Muscle of back (tissue), 11 donors: ENCODE data around the gene GRM4. TPM values are rescaled to one million over a fixed set of nuclear protein-coding genes. Genes with fewer than 3 reads are reported as not detected.
A peak's percentile ranks its signal among the peaks of the same experiment; 100 is the strongest.

ENCODE experiments used
- DNase-seq, 3 donors: peaks; one replicate each; pipeline versions ENCODE4 v3.0.0 to v3.0.0-alpha.2; 2013
- polyA plus RNA-seq, 10 donors: library from polyadenylated mRNA; unstranded; fragments of 120-200 nt; gene quantifications; one replicate each; pipeline ENCODE4 v1.2.1, GENCODE V29; 2013; ENCODE audit not compliant: insufficient read length in 10 of 10

Gene GRM4
- polyA plus RNA-seq, 10 donors = 0.48 to 2.6 (median 1.3) TPM

DNA sequence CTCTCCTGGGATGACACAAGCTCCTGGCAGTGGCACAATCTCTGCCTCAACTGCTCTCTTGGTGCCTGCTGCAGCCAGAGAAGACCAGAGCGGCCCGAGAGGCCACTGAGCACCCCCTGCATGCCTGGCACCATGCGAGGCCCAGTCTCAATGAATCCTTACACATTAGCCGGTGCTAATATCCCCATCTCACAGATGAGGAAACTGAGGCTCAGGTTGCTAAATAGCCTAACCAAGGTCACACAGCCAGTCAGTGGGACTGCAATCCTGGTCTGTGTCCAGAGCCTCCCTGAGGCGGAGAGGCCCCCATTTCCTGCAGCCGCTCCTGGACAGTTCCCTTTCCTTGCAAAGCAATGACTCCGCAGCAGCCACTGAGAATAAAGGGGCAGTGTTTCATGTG is 81.2 kb downstream of the GRM4 start:
- peak in 1 of 3 donors; percentile 40 for DNase-seq

DNA sequence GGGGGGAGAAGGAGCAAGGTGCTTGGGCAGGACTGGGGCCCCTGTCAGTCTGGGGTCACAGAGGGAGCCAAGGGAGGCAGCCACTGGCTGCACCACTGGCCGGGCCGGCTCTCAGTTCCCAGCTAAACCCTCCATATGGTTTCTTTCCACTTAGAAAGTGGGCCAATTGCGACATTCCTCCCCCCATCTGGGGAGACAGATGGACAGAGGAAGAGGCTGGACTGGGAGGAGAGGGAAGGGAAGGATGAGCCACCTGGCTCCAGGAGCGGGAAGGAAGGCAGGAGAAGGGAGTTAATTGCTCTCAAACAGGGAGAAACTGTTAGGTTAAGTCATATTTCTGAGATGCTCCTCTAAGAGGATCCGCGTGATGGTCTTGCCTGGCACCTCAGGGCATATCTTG is 82.2 kb downstream of the GRM4 start:
- DNase-seq = no peak

DNA sequence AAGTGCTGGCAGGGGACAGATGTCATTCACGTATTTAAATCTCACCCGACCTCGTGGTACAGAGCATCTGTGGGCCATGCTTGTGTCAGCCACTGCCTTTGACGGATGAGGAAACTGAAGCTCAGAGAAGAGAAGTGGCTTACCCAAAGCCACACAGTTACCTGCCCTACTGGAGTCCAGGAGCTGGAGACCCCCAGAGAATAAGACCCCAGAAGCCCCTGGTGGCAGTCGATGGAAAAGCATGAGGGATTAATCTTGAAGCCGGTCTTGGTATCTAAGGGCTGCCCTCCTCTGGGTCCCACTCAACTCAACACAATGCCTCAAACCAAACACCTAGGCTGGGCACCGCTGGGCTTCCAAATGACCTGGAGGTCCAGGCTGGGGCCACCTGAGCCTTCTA is 83.1 kb downstream of the GRM4 start:
- DNase-seq = no peak

DNA sequence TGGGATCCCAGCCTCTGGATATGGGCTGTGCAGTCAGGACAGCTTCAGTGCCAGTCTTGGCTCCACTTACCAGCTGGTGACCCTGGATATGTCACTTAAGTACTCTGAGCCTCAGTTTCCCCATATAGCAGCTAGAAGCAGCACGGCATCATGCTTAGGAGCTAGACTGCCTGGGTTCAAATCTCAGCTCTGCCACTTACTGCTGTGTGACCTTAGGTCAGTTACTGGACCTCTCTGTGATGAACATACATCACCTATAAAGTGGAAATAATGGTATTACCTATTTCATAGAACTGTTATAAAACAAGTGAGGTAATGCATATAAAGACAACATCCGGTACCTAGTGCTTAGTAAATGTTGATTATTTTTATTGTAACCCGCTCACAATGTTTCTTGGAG is 83.7 kb downstream of the GRM4 start:
- no peak for DNase-seq

DNA sequence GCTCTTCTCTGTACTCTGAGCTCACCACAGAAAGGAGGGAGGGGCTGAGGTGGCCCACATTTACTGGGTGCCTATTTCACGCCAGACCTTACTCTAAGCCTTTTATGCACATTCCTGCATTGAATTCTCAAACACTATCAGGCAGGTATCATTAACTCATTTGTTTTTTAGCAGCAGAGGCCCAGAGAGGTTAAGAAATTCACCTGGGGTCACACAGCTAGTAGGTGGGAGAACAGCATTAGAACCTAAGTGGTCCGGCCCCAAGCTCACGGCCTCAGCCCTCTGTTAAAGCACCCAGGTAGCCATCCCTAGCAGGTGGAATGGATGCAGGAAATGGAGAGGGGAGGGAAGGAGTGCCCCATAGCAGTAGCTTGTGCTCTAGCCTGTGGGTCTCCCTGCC is 84.5 kb downstream of the GRM4 start:
- DNase-seq = no peak

DNA sequence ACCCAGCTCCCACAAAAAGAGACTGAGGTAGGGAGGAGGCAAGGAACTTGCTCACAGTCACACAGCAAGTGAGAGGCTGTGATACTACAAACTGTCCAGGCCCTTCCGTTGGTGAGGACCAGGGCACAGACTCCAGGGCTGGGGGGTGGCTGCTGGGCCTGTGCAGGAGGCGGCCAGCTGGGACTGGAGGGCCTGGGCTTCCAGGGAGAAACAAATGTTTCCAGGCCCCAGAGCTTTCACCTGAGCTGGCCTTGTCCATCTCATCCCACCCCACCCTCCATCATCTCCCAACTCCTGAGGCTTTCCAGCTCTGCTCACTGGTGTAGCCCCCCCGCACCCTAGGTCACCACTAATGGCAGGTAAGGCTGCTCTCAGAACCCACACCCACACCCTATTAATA is 86.0 kb downstream of the GRM4 start:
- no peak for DNase-seq

DNA sequence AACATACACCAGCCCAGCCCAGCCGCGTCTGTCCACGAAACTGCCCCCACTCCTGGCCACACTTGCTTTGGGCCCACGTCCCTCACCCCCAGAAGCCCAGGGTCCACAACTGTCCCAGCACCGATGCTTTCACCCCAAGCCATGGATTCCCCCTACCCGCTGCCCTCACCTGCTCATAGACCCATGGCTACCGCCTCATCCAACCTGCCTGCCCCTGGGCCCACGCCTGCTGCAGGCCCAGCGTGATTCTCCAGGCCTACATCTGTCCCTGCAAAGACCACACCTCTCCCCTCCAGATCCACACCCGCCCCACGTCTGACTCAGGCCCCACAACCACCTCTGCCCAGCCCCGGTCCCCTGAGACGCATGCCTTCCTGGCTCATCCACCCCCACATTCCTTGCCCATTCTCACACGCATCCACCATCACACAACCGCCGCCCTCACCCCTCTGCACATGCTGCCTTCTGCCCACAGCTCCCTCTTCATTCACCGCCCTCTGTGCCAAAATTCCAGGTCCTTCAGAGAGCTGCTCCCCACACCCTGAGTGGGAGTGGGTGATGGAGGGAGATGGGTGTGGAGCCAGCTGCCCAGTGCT is 86.7 kb downstream of the GRM4 start:
- no peak for DNase-seq

DNA sequence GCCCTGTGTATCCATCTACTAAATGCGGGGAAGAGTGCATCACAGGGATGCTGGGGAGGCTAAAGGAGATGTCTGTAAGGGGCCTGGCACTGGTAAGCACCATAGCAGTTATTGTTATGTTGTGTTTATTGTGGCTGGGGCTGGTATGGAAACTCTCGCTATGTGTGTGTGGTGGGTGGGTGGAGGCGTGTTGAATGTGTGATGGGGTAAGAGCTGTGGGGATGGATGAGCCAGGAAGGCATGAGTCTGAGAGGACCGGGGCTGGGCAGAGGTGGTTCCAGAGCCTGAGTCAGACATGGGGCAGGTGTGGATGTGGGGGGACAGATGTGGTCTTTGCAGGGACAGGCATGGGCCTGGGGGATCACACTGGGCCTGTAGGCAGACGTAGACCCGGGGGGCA is 88.1 kb downstream of the GRM4 start:
- no peak for DNase-seq

DNA sequence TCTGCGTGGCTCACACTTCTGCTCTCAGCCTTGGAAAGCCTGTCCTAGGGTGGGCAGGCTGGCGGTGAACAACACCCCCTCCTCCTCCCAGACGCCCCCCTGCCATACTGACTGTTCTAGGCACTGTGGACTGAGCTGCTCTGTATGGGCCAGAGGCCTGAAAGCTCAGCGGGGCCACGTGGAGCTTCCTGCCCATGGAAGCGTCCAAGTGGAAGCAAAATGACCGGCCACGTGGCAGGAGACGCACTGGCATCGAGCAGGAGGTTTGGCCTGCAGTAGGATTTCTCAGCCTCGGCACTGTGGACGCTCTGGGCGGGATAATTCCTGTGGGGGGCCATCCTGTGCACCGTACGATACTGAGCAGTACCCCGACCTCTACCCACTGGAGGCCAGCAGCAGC is 88.7 kb downstream of the GRM4 start:
- no peak for DNase-seq

DNA sequence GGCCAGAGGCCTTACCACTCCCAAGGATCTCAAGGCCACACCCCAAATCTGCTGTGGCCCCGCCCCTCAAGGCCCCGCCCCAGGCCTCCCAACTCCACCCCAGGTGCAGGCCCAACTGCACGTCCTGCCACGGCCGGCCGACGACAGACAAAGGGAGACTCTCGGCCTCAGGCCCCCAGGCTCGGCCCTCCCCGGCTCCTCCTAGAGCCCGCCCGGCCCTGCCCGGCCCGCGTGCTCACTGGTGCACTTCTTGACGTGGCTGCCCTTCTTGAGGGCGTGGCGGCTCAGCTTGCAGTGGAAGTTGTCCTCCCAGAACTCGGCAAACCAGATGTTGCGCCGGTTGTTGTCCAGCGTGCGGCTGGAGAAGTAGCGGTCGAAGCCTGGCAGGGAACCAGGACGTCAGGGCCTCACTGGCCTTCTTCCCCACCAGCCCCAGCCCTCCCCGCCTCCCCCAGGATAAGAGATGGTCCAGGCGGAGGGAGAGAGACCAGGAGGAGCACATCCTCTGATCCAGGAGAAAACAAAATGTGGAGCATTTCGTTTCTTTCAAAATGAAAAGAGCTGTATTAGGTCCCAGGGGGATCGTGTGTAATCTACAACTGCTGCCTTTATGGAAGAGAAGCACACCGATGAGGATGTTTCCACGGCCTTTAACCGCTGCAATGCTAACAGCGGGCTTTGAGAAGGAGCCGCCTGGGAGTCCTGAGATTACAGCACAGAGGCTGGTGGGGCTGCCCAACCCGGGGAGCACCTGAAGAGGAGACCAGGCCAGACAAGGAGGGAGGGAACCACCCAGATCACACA is 89.4 kb downstream of the GRM4 start:
- peak; percentile 55 to 94 (median 78) for DNase-seq

DNA sequence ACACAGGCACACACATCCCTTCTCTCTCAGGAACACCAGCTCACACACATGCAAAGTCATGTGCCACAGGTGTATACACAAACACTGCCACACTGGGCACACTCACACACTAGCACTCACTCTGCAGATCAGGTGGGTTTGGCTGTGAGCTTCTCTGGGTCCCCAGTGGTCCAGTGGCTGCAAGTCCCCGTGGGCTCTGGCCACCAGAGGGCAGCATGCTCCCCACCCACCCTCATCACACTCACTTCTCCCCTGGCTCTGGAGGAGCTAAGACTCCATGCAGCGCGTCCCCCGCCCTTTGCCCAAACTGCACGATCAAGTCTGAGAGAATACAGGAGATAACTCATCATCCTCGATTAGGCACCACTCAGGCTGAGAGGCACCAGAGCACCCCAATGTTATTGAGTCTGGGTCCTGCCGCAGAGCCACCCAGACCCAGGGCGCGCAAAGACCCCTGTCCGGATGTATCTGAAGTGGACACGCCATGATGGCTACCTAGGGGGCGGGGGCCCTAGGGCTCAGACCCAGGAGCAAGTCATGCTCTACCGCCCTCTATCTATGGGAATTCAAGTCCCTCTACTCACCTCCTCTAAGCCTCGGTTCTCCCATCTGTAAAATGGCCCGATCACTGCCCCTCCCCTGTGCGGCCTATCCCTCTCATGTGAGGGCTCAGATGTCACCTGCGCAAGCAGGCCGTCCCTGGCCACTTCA is 90.5 kb downstream of the GRM4 start:
- peak; percentile 15 to 51 (median 35) for DNase-seq

DNA sequence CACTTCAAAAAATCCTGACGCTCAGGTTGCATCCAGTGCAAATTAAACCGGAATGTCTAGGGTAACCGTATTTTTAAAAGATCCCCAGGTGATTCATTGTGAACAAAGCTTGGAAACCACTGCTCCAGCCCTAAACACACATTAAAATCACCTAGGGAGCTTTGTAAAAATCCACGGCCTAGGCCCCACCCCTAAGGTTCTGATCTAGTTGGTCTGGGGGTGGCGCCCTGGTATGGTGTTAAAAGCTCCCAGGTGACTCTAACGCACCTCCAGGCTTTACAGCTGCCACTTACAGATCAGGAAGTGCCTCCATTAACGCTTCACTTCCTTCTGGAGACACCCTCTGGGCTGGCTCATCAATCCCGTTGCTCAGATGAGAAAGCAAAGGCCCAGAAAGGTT is 92.2 kb downstream of the GRM4 start:
- DNase-seq = no peak

DNA sequence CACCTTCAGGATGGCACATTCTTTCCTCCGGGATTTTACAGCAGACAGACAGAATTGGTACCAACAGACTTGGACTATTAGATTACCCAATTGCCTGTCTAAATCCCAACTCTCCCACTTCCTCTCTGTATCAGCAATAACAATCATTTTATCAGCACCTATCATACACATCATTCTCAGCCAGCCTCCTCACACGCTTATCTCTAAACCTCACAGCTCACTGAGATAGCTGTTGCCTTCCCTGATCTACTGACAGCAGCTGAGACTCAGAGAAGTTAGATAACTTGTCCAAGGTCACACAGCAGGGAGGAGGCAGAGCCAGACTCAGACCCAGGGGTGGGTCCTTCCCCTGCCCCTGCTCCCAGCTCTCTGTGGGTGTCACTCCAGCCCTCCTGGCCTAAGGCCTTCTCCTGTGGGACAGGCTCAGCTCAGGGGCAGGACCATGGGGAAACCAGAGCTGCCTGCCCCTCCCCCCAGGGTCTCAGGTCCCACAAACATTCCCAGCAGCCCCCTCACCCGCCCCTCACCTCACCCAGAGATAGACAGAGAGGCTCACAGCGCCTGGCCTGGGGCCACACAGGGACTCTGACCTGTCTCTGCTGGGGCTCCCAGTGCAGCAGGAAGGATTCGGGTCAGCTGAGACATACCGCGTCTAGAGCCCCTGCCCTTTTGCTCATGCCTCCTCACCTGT is 92.8 kb downstream of the GRM4 start:
- DNase-seq = no peak

DNA sequence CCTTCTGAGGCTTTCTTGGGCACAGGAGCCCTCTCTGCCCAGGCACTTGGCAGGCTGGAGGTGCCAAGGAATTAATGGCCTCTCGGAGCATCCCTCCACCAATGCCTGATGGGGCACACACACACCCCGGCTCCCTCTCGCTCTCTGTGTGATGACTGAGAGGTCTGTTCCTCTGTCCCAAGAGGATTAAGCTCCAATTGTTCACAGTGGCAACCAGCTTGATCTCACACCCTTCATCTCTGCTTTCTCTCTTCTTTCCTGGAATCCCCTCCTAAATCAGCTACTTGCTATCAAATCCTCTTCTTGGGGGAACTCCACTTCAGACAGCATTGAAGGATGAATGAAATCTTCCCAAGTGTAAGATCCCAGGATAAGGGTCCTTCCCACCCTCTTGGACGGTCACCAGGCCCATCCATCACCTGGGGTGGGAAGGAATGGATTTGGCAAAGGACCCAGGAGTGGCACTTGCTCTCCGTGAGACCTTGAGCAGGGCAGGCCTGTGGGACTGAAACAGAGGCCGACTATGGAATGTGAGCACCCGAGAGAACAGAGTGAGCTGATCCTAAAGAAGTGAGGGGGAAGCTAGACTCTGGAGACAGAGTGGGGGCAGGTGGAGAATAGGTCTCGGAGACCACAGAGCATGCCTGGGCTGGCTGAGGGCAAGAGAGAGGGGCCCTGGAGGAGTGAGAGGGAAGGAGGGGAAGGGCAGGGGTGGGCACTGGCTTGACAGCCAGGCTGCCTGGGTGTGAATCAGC is 93.6 kb downstream of the GRM4 start:
- DNase-seq = no peak

DNA sequence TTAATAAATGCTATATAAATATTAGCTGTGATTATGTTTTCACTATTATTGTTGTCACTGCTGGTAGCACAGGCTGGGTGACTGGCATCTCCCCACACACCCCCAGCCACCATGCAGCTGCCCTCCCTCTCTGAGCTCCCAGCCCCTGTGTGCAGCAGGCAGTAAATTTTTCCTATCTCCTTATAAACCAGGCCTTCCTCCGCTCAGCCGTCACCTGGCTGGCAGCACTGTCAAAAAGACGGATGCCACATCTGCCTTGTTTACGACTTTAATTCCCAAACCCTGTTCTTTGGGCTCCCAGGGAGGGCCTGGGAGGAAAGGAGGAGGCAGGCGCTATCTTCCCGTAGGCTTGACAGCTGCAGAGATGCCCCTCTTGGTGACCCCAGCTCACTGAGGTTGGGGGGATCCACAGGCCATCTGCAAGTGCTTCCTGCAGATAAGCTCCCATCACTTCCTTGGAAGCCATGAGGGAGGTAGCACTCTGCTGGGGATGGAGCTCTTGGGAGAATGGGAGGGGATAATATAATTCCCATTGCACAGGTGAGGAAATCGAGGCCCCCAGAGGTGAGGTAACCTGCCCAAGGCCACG is 94.5 kb downstream of the GRM4 start:
- no peak for DNase-seq

DNA sequence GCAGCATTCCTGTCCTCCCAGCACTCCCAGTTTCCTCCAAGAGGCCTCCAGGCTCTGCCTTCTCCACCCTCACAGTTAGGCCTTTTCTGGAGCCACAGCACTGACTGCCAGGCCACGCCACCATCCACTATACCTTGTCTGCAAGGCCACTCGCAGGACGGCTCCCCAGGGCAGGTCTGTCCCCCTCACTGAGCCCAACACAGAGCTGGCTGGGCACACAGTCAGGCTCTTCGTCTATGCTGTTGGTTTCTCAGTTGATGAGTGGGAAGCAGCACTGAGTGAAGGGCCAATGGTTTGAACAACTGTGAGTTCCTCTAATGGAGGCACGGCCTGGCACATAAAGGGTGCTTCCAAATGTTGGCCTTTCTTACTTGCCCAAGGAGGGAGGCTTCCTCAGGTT is 95.2 kb downstream of the GRM4 start:
- DNase-seq = no peak

DNA sequence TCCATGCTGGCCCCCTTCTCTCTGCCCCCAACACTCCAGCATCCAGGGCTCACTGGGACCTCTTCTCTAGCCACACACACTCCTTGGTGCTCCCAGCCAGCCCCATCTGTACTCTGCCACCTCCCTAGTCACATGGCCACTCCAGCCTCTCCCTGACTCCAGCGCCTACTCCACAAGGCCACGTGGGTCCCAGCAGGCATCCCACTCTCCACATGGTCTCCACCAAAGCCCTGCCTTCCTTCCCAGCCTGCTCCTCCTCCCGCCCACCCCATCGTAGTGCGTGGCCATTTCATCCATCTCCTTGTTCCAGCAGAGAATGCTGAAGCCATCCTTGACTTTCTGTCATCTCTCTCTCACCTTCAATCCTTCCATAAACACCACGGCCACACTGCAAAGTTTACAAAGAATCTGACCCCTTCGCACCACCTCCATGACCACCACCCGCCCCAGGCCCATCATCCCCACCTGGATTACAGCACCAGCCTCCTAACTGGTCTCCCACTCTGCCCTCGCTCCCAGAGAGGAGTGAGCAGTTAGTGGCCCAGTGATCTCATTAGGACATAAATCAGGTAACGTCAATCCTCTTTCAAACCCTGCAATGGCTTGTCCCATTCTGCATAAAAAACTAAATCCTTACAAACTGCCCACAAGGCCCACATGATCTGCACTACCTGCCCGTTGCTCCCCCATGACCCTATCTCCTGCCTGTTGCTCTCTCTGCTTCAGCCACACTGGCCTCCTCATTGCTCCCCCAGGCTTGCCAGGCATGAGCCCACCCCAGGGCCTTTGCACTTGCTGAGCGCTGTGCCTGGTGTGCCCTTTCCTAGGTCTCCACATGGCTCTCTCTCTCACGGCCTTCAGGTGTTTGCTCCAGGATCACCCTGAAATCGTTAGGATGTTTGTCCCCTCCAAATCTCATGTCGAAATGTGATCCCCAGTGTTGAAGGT is 96.2 kb downstream of the GRM4 start:
- DNase-seq = no peak

DNA sequence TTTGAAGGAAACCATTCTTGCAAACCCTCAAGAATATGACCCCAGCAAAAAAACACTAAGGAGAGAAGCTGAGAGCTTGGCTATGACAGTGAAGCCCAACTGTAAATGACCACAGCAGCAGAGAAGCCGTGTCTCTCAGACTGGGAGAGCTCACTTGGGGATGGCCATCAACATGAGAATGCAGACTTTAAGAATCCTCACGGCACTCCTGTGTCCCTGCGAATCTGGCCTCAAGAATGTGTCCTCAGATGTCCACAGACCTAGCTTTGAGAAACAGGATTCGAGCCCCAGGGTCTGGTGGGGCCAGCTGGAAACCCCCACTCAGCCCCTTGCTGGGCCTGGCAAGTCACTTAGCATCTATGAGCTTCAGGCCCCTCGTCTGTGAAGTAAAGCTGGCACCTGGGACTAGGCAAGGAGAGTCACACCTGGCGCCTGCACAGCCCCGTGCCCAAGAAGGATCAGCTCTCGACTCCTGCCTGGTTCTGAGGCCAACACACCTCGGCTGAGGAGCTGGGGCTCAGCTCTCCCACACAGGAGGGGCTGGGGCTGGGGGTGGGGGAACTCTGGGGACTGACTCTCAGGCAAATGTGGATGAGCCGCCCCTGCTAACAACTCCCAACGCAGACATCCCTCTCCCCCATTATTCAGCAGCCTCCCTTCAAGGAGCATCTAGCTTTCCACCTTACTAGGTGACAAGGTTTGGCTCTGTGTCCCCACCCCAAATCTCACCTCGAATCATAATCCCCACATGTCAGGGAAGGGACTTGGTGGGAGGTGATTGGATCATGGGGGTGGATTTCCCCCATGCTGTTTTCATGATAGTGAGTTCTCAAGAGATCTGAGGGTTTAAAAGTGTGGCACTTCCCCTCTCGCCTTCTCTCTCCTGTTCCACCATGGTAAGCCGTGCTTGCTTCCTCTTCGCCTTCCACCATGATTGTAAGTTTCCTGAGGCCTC is 97.7 kb downstream of the GRM4 start:
- no peak for DNase-seq

DNA sequence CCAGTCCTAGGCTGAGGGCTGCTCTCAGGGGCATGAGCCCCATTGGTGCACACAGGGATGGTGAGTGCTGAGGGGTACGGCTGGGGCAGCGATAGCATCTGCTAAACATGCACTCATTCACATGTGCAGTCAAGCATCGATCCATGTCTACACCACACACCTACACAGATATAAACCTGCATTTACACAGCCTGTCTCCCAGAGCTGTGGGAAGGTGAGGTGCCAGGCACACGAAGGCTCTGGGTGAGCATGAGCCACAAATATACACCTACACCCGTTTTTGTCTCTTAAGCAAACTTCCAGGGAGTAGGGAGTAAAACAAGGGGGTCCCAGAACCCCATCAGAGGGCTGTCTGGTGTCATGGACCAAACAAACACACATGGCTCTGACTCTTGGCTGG is 99.3 kb downstream of the GRM4 start:
- DNase-seq = no peak
